SIG-M5 treated with dmso at 0.1 percent for 504 hours (cell line): ENCODE results near the gene FYCO1.
"Not testable (repeated sequence)": the region's sequence is repeated elsewhere in the genome, so short reads cannot be mapped to it uniquely, and the experiment has no call there.

Source experiments
- DNase-seq: peaks from one replicate; lab custom pipeline; 2025; ENCODE audit not compliant: unreplicated experiment; lab: John Stamatoyannopoulos, UW

FYCO1 gene

GRCh38 chr3:45995236-45996192, at the start of gene FYCO1:
Gene FYCO1 (minus strand): TSS chr3:45995824. CDS start chr3:45984910, 10,914 bp downstream.
- DNase-seq = peak; percentile 92

GRCh38 chr3:46038916-46039315, 43.3 kb upstream of the FYCO1 start:
- DNase-seq = no peak

DNA sequence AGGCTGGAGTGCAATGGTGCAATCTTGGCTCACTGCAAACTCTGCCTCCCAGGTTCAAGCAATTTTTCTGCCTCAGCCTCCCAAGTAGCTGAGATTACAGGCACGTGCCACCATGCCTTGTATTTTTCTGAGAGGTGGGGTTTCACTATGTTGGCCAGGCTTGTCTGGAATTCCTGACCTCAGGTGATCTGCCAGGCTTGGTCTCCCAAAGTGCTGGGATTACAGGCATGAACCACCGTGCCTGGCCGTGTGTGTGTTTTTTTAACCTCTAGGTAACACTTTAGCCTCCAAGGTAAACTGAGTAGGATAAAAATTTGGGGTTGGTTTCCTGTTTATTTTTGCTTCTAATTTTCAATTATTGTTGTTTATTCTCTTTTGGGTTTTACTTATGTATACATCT, 42.4 kb upstream of the FYCO1 start:
- not testable (repeated sequence) for DNase-seq

DNA sequence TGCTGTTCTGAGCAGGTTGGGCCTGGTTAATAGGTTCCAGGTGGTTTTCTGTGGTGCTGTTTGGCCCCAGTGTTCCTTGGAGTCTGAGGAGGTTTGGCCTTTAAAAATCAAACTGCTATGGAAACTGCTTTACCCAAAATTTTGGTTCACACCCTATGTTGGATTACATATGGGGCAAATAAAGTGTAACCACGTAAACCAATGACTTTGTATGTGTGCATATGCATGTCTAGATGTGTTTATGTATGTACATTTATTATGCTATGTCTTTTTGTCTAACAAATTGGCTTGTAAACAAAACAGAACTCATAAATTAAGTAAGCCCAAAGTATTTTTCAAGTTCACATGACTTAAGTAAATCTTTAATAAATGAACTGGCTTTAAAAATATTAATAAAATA, 40.6 kb upstream of the FYCO1 start:
- DNase-seq = no peak

DNA sequence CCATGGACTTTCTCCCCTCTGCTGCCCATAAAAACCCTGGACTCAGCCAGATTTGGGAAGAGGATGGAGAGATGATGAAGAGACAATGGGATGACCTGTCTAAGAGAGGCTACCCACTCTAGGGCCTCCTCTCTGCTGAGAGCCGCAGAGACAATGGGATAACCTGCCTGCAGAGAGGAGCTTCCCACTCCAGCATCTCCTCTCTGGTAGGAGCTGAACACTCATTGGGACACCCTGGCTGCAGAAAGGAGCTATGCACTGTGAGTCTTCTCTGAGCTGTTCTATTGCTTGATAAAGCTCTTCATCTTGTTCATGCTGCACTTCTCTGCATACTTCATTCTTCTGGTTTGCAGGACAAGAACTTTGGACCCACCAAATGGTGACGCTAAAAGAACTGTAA, 36.1 kb upstream of the FYCO1 start:
- DNase-seq = no peak

GRCh38 chr3:46031269-46031668, 35.6 kb upstream of the FYCO1 start:
- no peak for DNase-seq

GRCh38 chr3:46030626-46031025, 35.0 kb upstream of the FYCO1 start:
- no peak for DNase-seq

- peak; percentile 48 for DNase-seq
Measured at GRCh38 chr3:46029953-46030543, 34.4 kb upstream of the FYCO1 start.

DNA sequence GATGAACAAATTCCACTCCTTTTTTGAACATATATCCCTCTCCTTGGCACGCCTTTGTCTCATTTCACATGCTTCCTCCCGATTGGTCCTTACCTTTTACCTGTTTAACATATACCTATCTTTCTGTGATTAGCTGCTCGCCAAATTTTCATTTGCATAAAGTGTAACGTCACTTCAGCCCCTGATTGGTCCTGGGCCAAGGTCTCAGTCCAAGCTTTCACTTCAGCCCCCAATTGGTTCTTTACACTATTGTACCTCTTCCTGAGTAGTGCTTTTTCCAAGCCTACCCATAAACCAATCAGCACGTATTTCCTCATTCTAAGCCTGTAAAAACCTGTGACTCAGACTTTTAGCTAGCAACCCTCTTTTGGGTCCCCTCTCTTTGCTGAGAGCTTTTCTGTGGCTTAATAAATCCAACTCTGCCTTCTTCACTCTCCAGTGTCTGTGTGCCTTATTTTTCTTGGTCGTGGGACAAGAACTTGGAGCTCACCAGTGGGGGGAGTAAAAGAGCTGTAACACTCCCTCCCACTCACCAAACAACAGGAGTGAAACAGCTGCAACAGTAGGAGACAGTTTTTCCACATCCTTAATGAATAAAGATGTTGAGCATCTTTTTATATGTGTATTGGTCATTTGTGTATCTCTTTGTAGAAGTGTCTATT, 32.2 kb upstream of the FYCO1 start:
- DNase-seq = peak; percentile 30

DNA sequence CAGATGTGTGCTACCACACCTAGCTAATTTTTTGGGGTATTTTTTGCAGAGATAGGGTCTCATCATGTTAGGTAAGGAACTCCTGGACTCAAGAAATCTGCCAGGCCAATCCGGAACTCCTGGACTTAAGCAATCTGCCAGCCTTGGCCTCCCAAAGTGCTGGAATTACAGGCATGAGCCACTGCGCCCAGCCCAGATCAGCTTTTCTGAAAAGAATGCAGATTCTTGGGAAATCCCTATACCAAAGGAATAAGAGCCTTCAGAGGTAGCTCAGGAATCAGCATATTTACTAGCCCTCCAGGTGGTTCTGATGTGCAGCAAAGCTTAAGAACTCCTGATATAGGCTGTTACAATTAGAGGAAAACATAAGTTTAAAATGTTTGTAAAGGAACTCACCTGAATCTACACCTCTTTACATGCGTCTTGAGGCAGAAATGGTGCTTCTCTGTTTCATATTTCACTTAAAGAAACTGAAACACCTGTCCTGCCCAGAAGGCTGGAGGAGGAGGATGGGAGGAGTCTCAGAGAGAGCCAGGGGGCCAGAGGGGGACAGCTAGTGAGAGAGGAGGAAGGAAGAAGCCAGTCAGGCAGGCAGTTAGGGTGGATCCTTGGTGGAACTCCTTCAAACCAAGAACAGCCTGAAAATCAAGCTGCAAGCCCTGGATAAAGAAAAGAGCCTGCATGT, 31.5 kb upstream of the FYCO1 start, which contains the start of gene XCR1:
Gene XCR1, minus strand, starts transcription at position 463 of the 685 bp plus-strand sequence. CDS start 5,536 bp downstream, outside the sequence.
- no peak for DNase-seq

DNA sequence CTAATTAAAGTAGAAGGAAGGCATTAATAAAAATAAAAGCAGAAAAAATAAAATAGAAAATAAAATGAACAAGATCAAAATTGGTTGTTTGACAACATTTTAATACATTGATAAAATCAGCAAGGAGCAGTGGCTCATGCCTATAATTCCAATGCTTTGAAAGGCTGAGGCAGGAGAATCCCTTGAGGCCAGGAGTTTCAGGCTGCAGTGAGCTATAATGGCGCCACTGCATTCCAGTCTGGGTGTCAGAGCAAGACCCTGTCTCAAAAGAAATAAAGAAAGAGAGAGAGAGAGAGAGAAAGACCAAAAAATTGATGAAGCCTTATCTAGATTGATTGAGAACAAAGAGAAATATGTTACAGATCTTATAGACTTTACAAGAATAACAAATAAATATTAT, 29.5 kb upstream of the FYCO1 start:
- DNase-seq = no peak

- DNase-seq = no peak
Measured at GRCh38 chr3:46024131-46024530, 28.5 kb upstream of the FYCO1 start.

GRCh38 chr3:46022909-46023785, 27.5 kb upstream of the FYCO1 start:
- DNase-seq = no peak

DNA sequence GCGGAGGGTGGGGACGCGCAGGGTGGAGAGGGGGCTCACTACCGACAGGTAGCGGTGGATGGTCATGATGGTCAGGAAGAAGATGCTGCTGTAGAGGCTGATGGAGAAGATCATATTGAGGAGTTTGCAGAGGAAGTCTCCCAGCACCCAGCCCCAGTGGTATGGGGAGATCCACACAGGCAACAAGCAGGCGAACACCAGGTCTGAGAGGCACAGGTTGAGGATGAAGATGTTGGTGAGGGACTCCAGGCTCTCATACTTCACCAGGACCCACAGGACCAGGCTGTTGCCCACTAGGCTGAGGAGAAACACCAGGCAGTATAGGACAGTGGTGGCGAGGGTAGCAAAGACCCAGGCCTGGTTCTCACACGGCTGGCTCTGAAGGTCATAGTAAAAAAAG, 25.9 kb upstream of the FYCO1 start:
- DNase-seq = no peak

GRCh38 chr3:46020766-46021510, 25.3 kb upstream of the FYCO1 start:
- DNase-seq = no peak

- no peak for DNase-seq
Measured at GRCh38 chr3:46019707-46020106, 24.1 kb upstream of the FYCO1 start.

DNA sequence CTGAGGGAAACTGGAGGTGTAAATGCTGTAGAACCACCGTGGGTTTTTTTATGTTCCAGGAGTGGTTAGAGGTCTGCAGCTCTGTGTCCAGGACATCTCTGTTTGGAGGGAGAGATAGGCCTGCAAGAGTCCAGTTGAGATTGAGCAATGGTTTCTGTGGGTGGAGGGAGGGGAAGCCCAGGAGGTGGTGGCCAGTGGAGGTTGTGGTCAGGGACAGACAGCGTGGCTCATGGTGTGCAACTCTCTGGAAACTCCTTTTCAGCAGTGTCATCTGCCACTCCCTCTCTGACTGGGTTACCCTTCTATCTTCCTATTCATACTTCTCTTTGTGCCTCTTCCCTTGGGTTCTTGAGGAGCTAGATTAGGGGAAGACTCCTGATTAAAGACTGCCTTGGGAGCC, 22.1 kb upstream of the FYCO1 start:
- DNase-seq = peak; percentile 13

GRCh38 chr3:46013316-46014094, 17.9 kb upstream of the FYCO1 start:
- no peak for DNase-seq

DNA sequence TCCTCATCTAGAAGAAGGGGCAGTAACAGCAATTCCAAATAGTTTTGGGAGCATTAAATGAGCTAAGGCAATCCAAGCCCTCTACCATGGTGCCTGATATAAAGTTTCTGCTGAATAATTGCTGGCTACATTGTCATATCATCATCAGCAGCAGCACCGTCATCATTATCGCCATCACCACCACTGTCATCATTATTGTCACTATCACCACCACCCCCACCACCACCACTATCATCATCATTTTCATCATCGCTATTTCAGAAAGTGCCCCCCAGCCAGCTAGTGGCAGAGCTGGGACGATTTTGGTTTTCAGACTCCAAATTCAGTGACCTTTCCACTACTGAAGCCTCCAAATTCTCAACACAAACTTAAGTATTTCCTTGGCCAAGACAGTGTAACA, 16.6 kb upstream of the FYCO1 start:
- no peak for DNase-seq
